ENCODE measurements around the gene EXOSC10. TPM values are rescaled to one million over a fixed set of nuclear protein-coding genes. Genes with fewer than 3 reads are reported as not detected.

Gene EXOSC10
- polyA plus RNA-seq, 1 donor from 2014 or later: 115 TPM

DNA sequence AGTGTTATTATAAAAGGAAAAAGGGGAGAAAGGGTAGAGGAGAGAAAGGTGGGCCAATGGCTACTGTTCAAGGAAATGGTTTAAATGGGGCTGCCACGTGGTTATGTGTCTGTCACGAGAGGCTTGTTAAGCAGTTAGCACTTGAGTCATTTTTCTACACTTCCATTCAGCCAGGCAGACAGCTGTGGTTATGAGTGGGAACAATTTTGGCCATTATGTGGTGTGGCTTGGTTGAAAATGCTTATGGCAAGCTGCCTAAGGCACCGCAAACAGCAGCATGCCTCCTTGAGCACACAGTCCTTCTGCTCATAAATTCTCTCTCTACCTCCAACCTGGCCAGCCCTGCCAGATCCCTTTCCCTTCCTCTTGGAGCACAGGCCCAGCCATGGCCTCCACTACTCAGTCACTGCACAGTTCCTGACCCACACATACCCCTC, 36.7 kb downstream of the EXOSC10 start:
- Histone ChIP-seq H3K9me2 (ENCODE audit: insufficient read depth, low read length) (no peaks in the 10 kb centered on the region), H3K36me3 (ENCODE audit: insufficient read depth, low read length) (peaks cover 15% of the 10 kb centered on the region), H3K27ac (ENCODE audit: low read length) (no peak overlapping the region), H3K79me2 (replicated peaks; ENCODE audit: insufficient read depth, low read length) (peaks cover 7% of the 10 kb centered on the region), H3F3A (ENCODE audit: insufficient read depth, low read length, poor library complexity, severe bottlenecking) (no peaks in the 10 kb centered on the region), H3K4me2 (ENCODE audit: low read length) (no peak overlapping the region), H3K4me3 (ENCODE audit: low read length) (no peak overlapping the region), H3K9me3 (ENCODE audit: low read length) (no peaks in the 10 kb centered on the region), H2AFZ (ENCODE audit: low read depth, low read length) (no peak overlapping the region), H3K9ac (ENCODE audit: low read length) (no peak overlapping the region), H4K20me1 (ENCODE audit: insufficient read depth) (no peaks in the 10 kb centered on the region), H3K27me3 (ENCODE audit: insufficient read depth, low read depth, low read length) (no peaks in the 10 kb centered on the region)
- TF ChIP-seq RAD21 (conservative IDR thresholded peaks at IDR 0.05): no peak
- TF ChIP-seq, protein P1, sequence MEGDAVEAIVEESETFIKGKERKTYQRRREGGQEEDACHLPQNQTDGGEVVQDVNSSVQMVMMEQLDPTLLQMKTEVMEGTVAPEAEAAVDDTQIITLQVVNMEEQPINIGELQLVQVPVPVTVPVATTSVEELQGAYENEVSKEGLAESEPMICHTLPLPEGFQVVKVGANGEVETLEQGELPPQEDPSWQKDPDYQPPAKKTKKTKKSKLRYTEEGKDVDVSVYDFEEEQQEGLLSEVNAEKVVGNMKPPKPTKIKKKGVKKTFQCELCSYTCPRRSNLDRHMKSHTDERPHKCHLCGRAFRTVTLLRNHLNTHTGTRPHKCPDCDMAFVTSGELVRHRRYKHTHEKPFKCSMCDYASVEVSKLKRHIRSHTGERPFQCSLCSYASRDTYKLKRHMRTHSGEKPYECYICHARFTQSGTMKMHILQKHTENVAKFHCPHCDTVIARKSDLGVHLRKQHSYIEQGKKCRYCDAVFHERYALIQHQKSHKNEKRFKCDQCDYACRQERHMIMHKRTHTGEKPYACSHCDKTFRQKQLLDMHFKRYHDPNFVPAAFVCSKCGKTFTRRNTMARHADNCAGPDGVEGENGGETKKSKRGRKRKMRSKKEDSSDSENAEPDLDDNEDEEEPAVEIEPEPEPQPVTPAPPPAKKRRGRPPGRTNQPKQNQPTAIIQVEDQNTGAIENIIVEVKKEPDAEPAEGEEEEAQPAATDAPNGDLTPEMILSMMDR (IDR thresholded peaks at IDR 0.05; ENCODE audit: poor library complexity, severe bottlenecking): no peak
- TF ChIP-seq, protein P2, sequence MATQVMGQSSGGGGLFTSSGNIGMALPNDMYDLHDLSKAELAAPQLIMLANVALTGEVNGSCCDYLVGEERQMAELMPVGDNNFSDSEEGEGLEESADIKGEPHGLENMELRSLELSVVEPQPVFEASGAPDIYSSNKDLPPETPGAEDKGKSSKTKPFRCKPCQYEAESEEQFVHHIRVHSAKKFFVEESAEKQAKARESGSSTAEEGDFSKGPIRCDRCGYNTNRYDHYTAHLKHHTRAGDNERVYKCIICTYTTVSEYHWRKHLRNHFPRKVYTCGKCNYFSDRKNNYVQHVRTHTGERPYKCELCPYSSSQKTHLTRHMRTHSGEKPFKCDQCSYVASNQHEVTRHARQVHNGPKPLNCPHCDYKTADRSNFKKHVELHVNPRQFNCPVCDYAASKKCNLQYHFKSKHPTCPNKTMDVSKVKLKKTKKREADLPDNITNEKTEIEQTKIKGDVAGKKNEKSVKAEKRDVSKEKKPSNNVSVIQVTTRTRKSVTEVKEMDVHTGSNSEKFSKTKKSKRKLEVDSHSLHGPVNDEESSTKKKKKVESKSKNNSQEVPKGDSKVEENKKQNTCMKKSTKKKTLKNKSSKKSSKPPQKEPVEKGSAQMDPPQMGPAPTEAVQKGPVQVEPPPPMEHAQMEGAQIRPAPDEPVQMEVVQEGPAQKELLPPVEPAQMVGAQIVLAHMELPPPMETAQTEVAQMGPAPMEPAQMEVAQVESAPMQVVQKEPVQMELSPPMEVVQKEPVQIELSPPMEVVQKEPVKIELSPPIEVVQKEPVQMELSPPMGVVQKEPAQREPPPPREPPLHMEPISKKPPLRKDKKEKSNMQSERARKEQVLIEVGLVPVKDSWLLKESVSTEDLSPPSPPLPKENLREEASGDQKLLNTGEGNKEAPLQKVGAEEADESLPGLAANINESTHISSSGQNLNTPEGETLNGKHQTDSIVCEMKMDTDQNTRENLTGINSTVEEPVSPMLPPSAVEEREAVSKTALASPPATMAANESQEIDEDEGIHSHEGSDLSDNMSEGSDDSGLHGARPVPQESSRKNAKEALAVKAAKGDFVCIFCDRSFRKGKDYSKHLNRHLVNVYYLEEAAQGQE (IDR thresholded peaks at IDR 0.05; ENCODE audit: borderline replicate concordance): no peak
- no peak for TF ChIP-seq MXI1 (conservative IDR thresholded peaks at IDR 0.05; ENCODE audit: poor library complexity, severe bottlenecking)
- TF ChIP-seq POLR2AphosphoS5 (IDR thresholded peaks at IDR 0.05): no peak

DNA sequence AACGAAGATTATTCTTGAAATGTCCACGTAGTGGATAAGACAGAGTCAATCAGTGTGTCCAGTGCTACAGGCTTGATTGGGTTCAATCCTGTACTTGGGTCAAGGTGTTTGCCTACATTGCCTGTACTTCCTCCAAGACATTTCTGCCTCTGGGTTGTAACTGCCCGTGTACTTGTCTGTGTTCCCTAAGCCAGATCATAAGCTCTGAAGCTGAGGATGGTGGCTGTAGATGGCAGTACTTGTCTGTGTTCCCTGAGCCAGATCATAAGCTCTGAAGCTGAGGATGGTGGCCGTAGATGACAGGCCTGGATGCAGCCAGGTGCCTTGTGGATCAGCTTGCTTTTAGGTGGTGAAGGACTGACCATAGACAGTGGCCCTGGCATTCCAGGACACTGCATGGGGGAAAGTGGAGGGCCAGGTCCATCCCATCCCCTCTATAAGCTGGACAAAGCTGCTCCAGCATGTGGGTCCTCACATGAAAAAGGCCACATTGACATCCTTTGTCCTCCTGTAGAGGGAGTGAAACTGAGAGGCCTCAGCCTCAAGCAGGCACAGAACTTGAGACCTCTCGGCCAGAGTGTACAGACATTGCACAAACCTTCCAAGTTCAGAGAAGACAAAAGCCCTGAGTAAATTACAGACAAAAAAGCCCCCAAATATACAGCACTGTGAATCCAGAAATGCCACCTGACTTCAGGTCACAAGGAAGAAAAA, 37.9 kb downstream of the EXOSC10 start:
- Histone ChIP-seq H3K27ac (ENCODE audit: low read length) (no peak overlapping the region), H3K4me2 (ENCODE audit: low read length) (no peak overlapping the region), H3K27me3 (ENCODE audit: insufficient read depth, low read depth, low read length) (no peaks in the 10 kb centered on the region), H3K36me3 (ENCODE audit: insufficient read depth, low read length) (peaks cover 10% of the 10 kb centered on the region), H4K20me1 (ENCODE audit: insufficient read depth) (no peaks in the 10 kb centered on the region), H3F3A (ENCODE audit: insufficient read depth, low read length, poor library complexity, severe bottlenecking) (no peaks in the 10 kb centered on the region), H3K79me2 (replicated peaks; ENCODE audit: insufficient read depth, low read length) (peaks cover 7% of the 10 kb centered on the region), H3K9ac (ENCODE audit: low read length) (no peak overlapping the region), H3K4me3 (ENCODE audit: low read length) (no peak overlapping the region), H2AFZ (ENCODE audit: low read depth, low read length) (no peak overlapping the region), H3K9me2 (ENCODE audit: insufficient read depth, low read length) (no peaks in the 10 kb centered on the region), H3K9me3 (ENCODE audit: low read length) (no peaks in the 10 kb centered on the region)
- TF ChIP-seq SMC3 (conservative IDR thresholded peaks at IDR 0.05; ENCODE audit: poor library complexity) (no peak), POLR2AphosphoS5 (IDR thresholded peaks at IDR 0.05) (no peak), RAD21 (conservative IDR thresholded peaks at IDR 0.05) (no peak), EP300 (conservative IDR thresholded peaks at IDR 0.05; ENCODE audit: poor library complexity, severe bottlenecking) (no peak), EZH2 (IDR thresholded peaks at IDR 0.05; ENCODE audit: borderline replicate concordance, insufficient read depth, low read length, poor library complexity, severe bottlenecking) (no peak), TAF1 (IDR thresholded peaks at IDR 0.05; ENCODE audit: low read depth) (no peak), MXI1 (conservative IDR thresholded peaks at IDR 0.05; ENCODE audit: poor library complexity, severe bottlenecking) (no peak)
- TF ChIP-seq, protein P2 (IDR thresholded peaks at IDR 0.05; ENCODE audit: borderline replicate concordance): no peak
- TF ChIP-seq, protein P1 (IDR thresholded peaks at IDR 0.05; ENCODE audit: poor library complexity, severe bottlenecking): no peak
